ENCODE data around the gene NDUFB6.
"Not testable (repeated sequence)": the region's sequence is repeated elsewhere in the genome, so short reads cannot be mapped to it uniquely, and the experiment has no call there.

Gene NDUFB6

DNA sequence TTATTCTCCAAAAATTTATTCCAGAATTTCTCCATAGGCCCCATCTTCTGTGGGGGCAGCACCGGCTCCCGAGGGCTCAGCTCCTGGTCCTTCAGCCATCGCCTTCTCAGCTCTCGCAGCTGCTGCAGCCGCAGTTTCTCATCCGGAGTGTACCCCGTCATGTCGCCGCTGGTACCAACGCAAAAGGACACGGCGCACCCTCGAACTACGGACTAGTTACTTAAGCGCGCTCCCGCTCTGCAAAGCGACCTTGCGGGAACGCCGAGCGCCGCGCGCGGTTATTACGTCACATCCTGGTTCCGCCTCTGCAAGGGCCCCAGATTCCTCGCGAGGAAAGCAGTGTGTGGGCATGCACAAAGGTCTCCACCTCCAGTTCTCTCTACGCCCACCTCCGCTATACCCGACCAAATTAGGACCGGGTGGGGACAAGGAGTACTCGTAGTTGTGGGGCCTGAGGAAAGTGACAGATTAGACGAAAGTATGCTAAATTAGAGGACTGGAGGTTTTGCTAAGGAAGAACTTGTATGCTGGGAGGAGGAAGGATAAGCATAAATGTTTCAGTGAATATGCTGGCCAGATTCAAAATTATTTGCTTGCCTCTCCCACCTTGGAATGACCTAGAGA is at the start of gene NDUFB6:
Gene NDUFB6 (minus strand): TSS at position 260 of the 624 bp plus-strand sequence. CDS start 99 bp downstream, at position 161.
- peak; percentile 73 for DNase-seq

DNA sequence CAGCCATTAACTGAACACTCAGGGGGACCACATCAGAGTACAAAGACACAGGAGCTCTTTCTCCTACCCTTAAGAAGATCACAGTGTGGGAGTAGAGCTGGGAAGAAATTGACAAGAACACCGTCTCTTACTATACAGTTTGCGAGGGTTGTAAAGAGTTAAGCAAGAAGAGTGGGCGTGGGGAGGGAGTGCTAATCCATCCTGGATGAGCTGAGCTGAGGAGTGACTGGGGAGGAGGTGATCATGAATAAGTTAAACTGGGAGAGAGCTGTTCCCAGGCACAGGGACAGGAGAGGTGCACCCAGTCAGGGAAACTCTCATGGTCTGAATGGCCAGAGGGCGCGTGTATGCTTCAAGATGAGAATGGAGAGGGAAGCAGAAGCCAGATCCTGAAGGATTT is 45.3 kb upstream of the NDUFB6 start:
- DNase-seq, result no peak

DNA sequence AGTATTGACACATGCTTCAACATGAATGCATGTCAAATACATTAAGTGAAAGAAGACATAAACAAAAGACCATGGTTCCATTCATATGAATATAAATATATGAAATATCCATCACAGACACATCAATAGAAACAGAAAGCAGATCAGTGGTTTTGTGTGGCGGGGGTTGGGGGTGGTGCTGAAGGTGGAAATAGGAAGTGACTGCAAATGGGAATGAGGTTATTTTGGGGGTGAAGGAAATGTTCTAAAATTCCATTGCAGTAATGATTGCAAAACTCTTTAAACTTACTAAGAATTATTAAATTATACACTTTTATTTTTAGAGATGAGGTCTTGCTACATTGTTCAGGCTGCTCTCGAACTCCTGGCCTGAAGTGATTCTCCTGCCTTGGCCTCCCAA is 33.9 kb upstream of the NDUFB6 start:
- DNase-seq, result no peak

DNA sequence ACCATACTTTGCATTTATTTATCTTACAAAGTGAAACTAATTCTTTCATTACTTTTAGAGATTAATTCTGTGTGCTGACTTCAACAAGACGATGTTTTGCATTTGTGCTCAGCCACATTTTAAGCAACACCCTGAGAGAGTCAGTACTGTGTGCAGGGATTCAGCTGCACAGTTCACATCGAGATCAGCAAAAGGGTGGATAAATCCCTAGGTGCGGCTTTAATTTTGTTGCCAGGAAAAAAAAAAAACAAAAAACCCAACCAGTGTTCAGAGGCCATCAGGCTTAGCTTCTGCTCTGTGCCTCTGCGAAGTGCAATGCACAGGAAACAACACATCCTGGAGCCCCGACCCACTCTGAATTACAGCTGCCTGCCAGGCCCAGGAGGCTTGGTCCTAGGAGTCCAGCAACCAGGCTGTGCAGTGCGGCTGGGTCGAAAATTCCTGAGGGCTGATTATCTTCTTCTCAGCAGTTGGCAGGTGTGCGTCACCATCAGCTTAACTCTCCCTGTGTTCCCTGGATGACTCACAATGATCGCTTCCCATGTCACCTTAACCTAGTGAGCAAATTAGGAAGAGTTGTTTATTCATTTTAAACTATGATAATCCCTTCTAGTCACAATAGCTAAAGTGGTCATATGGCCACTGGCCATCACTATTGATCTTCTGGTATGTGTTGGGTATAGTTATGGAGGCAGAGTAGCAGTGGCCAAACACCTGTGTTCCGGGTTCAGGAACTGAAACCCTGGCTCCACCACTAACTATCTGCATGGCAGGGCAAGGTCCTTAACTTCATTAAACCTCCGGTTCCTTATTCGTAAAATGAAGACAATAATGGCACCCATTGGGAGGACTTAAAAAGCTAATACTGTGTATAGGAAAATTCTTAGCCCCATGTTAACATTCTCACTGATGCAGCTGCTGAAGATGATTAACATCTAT is 31.2 kb upstream of the NDUFB6 start:
- no peak for DNase-seq

DNA sequence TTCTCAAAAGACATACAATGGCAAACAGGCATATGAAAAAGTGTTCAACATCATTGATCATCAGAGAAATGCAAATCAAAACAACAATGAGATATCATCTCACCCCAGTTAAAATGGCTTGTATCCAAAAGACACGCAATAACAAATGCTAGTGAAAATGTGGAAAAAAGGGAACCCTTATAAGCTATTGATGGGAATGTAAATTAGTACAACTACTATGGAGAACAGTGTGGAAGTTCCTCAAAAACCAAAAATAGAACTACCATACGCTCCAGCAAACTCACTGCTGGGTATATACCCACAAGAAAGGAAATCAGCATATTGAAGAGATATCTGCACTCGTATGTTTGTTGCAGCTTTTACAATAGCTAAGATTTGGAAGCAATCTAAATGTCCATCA is 26.1 kb upstream of the NDUFB6 start:
- DNase-seq, result not testable (repeated sequence)

DNA sequence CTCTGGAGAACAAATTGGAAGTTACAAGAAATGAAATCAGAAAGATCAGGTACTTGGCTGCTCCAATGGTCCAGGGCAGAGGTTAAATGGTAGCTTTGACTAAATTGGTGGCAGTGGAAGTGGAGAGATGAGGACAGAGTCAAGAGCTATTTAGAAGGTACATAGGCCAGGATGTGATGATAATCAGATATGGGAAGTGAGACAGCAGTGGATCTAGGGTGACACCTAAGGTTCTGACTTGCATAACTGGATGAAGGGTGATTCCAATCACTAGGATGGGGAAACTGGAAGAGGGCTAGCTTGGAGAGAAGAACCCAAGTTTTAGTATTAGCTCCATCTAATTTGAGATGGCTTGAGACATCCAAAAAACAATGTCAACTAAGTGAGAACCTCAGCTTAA is 24.0 kb upstream of the NDUFB6 start:
- DNase-seq, result no peak

DNA sequence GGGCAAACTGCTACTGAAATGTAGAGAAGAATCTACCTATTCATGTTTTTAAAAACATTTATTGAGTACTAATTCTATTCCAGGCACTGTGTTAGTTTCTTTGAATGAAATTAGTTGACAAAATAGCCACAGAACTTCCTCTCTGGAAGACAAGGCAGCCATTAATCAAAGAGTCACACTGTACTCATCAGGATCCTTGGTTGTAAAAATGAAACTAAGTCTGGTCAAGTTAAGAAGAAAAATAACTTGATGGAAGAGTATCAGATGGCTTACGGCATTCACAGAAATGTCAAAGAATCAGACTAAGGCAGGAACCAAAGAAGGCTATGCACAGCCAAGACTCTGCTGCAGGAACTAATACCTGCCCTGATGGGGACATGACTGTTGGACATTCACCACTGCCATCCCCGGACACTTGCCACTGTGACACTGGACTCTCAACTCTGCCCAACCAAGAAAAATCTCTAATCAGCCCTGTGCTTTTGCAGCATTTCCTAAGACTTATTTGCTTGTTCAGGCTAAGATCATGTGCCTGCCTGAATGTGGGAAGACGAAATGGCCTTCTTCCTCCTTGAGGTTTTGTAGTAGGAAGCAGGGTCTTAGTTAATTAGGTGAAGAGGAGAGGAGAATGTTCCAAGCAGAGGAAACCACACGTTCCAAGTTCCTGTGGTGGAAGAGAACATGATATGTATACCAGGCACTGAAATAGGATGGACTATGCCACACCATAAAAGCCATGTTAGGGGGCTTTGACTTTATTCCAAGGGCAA is 23.3 kb upstream of the NDUFB6 start:
- no peak for DNase-seq

DNA sequence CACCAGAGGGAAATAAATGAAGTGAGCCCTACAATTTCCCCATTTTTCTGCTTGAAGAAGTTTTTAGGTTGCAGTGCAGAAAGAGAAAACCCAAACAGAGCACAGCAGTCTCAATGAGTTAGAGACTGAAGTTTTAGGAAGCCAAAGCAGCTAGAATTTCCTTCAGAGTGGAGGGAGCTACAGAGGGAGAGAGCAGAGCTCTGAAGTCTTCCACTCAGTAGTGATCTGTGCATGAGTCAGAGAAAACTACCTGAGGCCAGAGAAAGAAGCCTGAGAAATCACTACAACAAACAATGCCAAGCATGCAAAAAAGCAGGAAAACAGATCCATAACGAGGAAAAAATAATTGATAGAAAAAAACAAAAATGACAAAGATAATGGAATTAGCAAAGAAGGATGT is 17.9 kb upstream of the NDUFB6 start:
- no peak for DNase-seq

DNA sequence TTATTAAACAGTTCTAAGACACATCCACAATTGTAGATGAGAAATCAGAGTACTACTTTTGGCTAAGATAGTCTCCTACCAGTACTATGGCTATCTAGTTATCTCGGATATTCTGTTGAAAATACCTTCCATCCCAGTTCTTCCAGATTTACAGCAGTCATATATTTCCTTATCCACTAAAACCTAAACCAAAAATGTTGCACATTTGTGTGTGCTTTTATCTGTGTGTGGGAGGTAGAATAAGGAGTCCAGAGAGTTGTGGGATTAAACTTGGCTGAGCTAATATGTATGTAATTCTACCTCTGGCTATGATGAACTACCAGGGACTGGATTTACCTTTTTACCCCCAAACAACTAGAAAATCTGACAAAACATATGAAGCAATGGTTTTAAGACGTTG is 17.5 kb upstream of the NDUFB6 start:
- DNase-seq, result no peak

DNA sequence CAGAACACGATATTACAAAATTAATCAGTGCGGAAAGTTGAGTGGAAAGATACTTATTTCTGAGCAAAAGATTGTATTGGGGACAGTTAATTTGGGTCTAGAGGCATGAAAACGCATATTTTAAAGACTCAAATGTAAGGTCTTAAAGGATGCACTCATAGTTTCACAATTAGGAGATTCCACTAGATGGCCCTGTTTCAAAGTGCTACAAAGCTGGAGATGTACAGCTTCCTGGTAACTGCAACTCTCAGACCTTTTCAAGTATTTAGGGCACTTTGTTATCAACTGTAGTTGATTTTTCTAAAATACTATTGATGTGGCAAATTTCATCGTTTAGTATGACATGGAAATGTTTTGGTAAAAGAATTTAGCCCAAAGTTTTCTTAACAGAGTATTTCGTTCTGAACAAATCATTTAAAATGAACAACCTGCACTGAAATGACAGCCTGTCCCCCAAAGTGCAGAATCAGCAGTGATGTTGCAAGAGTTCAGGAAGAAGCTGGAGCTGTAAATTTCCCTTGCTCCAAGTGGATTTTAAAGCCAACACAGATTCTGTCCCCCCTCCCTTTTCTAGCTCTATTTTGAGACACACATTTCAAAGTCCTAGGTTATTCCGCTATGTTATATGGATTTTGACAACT is 16.2 kb upstream of the NDUFB6 start:
- no peak for DNase-seq

DNA sequence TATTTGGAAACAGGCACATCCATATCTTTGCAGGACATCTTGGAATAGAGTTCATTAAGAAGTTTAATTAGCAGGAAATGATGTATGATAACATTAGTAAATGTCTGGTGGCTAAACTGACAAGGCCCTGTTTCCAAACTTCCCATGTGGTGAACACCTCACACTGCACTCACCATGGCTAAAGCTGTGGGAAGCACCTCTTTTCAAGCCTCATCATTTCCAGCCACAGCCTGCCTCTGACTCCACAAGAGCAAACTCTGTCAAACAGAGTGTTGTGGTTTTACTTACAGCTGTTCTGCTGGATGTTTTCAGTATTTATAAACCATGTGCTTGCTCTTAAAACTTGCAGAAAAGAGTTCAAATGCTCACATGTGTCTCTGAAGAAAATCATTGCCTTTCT is 14.9 kb upstream of the NDUFB6 start:
- no peak for DNase-seq

DNA sequence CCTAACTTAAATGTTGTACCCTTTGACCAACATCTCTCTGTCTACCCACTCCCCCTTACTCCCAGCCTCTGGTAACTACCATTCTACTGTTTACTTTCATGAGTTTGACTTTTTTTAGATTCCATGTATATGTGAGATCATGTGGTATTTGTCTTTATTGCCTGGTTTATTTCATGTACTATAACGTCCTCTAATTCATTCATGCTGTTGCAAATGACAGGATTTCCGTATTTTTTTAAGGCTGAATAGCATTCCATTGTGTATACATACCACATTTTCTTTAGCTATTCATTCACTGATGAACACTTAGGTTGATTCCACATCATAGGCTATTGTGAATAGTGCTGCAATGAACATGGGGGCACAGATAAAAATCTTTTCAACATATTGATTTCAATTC is 11.8 kb upstream of the NDUFB6 start:
- DNase-seq, result no peak

DNA sequence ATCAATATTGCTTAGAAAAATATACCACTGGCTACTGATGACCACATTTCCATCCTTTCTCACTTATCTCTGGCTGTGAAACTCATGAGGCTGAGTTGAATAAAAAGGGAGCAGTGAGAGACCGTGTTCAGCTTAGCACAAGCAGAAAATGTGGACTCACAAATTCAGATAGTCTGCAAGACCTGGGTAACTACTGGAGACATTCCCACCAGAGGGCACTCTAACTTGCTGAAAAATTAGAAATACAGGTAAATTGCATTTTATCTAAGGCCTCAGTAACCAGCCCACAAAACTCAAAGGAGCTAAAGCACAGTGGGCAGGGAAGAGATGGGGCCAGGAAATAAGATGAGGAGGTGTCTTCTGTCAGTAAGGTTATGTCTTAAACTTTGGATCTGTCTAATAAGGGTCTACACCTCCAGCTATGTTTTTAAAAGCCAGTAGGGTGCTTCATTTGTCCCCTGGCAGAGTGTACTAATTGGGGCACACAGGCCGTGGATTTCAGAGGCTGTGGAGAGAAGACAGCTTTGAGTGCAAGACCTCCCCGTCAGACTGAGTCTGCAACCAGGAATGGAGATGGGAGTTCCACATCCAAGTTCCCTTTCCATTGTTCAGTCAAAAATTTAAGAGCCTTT is 8.7 kb upstream of the NDUFB6 start:
- no peak for DNase-seq

DNA sequence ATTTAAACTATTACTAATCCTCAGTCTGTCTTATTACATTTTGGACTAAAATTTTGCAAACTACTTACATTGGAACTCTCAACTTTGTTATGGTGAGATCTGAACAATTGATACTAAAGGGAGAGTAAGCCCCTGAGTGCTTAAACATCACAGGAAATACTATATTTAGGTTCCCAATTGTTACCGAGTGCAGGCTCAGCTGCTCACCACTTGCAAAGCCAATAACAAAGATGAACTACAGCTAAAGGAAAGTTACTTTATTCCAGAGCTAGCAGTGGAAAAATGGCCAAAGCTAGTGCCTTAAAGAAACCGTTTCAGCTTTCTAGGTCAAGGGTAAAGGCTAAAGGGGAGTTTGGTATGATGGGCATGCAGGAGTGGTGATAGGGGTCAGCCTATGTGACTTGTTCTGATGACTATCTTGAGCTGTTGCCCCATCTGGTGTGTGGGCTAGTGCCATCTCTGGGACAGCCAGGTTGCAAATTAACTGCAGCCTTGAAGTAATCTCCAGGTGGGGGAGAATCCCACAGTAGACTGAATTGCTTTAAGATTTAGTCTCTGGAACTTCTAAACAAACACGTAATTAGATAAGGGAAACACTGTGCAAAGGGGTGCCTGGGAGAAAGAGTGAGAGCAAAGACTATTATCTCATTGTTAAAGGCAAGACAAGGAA is 7.8 kb upstream of the NDUFB6 start:
- DNase-seq, result no peak

DNA sequence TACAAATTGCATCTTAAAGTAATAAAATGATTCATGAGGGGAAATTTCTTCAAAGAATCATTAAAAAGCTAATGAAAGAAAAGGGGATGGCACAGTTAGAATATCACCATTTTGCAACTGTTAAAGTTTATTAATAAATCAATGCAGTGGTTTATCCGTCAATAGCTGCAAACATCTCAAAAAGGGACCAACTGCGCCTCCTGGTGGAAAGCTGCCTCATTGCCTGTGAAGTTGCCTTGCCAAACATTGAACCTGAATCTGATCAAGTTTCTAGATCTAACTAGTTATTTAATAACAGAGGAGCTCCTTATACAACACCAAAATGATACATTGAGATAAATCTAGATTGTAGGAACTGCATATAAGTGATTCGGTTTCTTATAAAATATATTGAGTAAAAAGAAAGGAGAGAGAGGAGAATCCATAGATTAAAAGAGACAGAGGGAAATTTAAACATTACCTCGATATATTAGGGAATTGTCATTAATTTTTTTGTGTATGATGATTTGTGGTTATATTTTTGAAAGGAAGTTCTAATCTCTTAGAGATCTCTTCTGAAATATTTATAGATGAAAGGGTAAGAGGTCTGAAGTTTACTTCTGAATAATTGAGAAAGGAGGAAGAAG is 6.9 kb upstream of the NDUFB6 start:
- DNase-seq, result no peak

DNA sequence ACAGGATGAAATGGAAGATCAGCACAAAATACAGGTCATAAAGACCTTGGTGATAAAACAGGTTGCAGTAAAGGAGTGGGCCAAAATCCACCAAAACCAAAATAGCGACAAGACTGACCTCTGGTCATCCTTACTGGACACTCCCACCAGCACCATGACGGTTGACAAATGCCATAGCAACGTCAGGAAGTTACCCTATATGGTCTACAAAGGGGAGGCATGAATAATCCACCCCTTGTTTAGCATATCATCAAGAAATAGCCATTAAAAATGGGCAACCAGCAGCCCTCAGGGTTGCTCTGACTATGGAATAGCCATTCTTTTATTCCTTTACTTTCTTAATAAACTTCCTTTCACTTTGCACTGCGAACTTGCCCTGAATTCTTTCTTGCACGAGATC is 6.0 kb upstream of the NDUFB6 start:
- no peak for DNase-seq

DNA sequence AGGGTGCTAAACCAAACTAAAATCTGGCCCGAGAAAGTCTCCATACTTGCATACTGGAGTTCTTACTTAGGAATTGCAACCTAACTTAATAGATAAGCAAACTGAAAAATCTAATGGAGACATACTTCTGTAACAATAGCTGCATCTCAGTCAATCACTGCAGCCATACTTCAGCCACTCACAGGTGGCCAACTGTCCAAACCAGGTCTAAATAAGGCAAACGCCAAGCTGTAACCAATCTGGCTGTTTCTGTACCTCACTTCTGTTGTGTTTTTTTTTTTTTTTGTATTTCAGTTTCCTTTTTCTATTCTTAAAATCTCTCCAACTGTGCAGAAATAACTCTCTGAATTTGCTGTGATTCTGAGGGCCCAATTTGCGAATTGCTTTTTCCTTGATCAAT is 4.4 kb upstream of the NDUFB6 start:
- no peak for DNase-seq

DNA sequence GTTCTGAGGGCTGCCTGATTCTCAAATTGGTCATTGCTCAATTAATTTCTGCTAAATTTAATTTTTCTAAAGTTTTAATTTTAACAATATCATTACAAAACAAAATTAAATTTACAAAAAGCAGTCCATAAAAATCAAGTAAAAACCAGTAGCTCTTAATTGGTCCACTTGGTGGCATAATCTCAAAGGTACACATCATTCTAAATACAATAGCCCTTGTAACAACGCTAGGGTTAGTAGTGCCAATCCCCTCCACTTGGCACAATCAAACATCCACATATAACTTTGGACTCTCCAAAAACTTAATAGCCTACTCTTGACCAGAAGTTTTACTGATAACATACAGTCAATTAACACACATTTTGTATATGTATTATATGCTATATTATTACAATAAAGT is 1.9 kb upstream of the NDUFB6 start:
- no peak for DNase-seq

DNA sequence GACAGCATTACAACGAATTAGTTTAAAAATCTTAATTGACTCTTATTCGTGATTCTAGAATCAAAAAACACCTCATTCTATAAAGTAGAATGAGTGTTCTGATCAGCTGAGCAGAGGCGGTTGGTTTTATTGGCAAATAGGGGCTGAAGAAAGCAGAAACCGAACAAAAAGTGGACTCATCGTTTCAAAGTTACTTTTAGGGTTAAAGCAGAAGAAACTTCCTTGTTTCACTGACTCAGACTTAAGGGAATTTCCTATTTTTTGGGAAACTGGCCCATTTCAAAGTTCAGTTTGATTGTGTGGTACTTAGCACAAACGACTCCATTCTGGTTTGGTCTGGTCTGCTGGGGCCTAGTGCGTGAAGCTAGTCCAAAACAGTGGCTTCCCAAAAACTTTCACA is 862 bp upstream of the NDUFB6 start:
- no peak for DNase-seq

DNA sequence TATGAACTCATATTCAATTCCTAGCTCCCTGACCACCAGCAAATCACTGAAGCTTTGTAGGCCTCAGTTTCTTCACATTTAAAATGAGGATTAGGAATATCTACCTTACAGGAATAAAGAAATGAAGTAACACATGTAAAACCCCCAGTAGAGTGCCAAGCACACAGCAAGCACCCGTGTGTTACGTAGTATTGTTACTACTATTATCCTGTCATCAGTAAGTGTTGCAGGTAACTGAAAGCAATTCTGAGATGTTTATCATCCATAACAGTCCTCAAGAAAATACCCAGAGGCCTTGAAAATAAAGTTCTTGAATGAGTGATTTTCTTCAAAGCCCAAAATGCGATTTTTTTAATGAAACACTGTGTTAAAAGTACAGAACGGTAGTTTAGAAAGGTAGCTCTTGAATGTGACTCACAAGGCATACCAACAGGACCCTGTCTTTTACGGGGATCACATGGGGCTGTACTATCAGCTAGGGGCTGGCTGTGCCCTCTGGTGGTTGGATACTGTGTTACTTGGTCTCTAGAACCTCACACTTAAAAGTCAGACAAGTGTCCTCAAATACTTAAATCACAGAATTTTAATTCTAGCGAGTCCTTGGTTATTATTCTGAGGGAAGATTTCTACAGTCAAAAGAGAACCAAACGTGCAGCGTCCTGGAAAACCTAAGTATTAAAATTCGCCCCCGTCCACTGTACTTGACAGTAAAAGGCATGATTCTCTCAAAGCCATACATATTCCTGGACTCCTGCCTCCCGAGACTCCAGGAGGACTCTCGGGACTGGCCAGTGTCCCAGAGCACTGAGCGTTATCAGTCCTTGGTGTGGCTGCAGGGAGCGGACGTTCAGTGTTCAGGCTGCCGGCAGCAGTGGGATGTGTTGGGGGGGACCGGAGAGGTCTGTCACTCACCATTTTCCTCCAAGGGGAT is 725 bp downstream of the NDUFB6 start:
- DNase-seq, result no peak
